Measurements from ENCODE around the gene OR10G2. TPM values are rescaled to one million over a fixed set of nuclear protein-coding genes. Genes with fewer than 3 reads are reported as not detected.

The OR10G2 gene, protein sequence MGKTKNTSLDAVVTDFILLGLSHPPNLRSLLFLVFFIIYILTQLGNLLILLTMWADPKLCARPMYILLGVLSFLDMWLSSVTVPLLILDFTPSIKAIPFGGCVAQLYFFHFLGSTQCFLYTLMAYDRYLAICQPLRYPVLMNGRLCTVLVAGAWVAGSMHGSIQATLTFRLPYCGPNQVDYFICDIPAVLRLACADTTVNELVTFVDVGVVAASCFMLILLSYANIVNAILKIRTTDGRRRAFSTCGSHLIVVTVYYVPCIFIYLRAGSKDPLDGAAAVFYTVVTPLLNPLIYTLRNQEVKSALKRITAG
- not detected in 2 replicates for total RNA-seq (2021)
- not detected for Bru-seq, nascent RNA
- BruChase-seq, experiment 1, labeled RNA remaining after a 2-hour chase: not detected
- not detected for BruChase-seq, experiment 2, labeled RNA remaining after a 6-hour chase
- long read RNA-seq: 0 reads

DNA sequence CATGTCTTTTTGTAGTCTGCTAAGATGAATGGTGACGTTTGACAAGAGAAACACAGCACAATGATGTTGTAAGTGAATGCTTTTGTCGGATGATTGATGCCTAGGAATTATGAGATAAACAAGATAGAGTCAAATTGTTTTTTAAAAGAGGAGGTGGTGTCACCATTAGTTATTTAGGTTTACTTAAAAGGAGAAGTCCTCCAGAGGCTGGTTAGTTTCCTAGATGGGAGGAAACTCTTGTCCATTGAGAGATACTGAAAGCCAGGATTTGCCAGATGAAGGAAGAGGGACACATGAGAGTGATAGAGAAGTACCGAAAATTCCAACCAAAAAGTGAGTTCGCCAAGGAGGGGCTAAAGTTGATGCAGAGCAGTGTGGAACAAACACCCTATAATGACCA is at the start of gene OR10G2:
TSS of gene OR10G2 (minus strand) at position 101 of the 400 bp plus-strand sequence. CDS start at position 3, 98 bp downstream.
- CTCF ChIA-PET: no interaction called here
- H3K36me3 ChIP-seq (ENCODE audit: low read depth): no peaks in the 10 kb centered on the region
- H3K4me1 ChIP-seq (replicated peaks; ENCODE audit: insufficient read depth): peaks cover 11% of the 10 kb centered on the region
- intact Hi-C loops (cut with micrococcal nuclease; ENCODE audit: unreplicated experiment): no loop called here
- H3K79me2 ChIP-seq (ENCODE audit: low read depth): no peaks in the 10 kb centered on the region
- H3K4me3 ChIP-seq: no peak within 1 kb of the TSS
- H2AFZ ChIP-seq: no peak within 1 kb of the TSS
- TF ChIP-seq, protein P1, sequence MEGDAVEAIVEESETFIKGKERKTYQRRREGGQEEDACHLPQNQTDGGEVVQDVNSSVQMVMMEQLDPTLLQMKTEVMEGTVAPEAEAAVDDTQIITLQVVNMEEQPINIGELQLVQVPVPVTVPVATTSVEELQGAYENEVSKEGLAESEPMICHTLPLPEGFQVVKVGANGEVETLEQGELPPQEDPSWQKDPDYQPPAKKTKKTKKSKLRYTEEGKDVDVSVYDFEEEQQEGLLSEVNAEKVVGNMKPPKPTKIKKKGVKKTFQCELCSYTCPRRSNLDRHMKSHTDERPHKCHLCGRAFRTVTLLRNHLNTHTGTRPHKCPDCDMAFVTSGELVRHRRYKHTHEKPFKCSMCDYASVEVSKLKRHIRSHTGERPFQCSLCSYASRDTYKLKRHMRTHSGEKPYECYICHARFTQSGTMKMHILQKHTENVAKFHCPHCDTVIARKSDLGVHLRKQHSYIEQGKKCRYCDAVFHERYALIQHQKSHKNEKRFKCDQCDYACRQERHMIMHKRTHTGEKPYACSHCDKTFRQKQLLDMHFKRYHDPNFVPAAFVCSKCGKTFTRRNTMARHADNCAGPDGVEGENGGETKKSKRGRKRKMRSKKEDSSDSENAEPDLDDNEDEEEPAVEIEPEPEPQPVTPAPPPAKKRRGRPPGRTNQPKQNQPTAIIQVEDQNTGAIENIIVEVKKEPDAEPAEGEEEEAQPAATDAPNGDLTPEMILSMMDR (conservative IDR thresholded peaks at IDR 0.05): no peak
- TF ChIP-seq EZH2 (IDR thresholded peaks at IDR 0.05; ENCODE audit: low read depth): no peak
- H3K9me3 ChIP-seq (ENCODE audit: insufficient read depth, low read depth): no peaks in the 10 kb centered on the region
- no peaks in the 10 kb centered on the region for H3K27me3 ChIP-seq (ENCODE audit: insufficient read depth, low read depth)
- peaks cover 6% of the 10 kb centered on the region; the same call in 1 of the 2 replicates for H3F3A ChIP-seq (ENCODE audit: insufficient read depth, low read depth)
- H3K27ac ChIP-seq: no peak within 1 kb of the TSS
- no TSS peak for BruUV-seq (replicated peaks)
- no peak within 1 kb of the TSS for H3K4me2 ChIP-seq
- POLR2A ChIA-PET (ENCODE audit: unreplicated experiment): no interaction called here
- H4K20me1 ChIP-seq (ENCODE audit: insufficient read depth): no peaks in the 10 kb centered on the region
- no peak for DNase-seq
- no peaks in the 10 kb centered on the region for H3K9me2 ChIP-seq (ENCODE audit: insufficient read depth)

DNA sequence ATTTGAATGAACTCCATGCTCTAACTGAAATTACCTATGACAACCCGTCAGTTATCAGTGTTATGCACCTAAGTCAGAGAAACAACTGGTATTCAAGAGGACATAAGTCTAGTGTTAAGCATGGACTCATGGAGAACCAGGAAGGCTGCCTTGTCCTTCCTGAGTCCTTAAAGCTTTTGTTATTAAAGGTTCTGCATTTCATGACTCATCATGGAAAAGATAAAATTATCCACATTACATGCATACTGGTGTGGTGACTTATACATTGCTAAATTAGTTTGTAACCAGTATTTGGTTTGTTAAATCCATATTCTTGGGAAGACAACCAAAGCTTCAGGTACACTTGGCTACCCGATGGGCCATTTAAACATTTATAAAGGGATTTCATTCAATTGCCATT is 45.3 kb upstream of the OR10G2 start:
- CTCF ChIA-PET: no interaction called here
- no peak overlapping the region for H2AFZ ChIP-seq
- intact Hi-C loops (cut with micrococcal nuclease; ENCODE audit: unreplicated experiment): no loop called here
- no peaks in the 10 kb centered on the region for H3K36me3 ChIP-seq (ENCODE audit: low read depth)
- DNase-seq: peak in 1 of 2 experiments; percentile 37
- no peaks in the 10 kb centered on the region for H3K4me1 ChIP-seq (replicated peaks; ENCODE audit: insufficient read depth)
- no TSS peak for BruUV-seq (replicated peaks)
- no peaks in the 10 kb centered on the region for H3K27me3 ChIP-seq (ENCODE audit: insufficient read depth, low read depth)
- TF ChIP-seq EZH2 (IDR thresholded peaks at IDR 0.05; ENCODE audit: low read depth): no peak
- TF ChIP-seq, protein P1 (conservative IDR thresholded peaks at IDR 0.05): no peak
- H3K9me2 ChIP-seq (ENCODE audit: insufficient read depth): no peaks in the 10 kb centered on the region; the same call in 1 of the 2 replicates
- no peak overlapping the region for H3K4me2 ChIP-seq
- H3K4me3 ChIP-seq: no peak overlapping the region
- no peaks in the 10 kb centered on the region for H3F3A ChIP-seq (ENCODE audit: insufficient read depth, low read depth)
- H4K20me1 ChIP-seq (ENCODE audit: insufficient read depth): no peaks in the 10 kb centered on the region
- H3K9me3 ChIP-seq (ENCODE audit: insufficient read depth, low read depth): no peaks in the 10 kb centered on the region
- H3K27ac ChIP-seq: no peak overlapping the region
- POLR2A ChIA-PET (ENCODE audit: unreplicated experiment): no interaction called here
- H3K79me2 ChIP-seq (ENCODE audit: low read depth): no peaks in the 10 kb centered on the region

DNA sequence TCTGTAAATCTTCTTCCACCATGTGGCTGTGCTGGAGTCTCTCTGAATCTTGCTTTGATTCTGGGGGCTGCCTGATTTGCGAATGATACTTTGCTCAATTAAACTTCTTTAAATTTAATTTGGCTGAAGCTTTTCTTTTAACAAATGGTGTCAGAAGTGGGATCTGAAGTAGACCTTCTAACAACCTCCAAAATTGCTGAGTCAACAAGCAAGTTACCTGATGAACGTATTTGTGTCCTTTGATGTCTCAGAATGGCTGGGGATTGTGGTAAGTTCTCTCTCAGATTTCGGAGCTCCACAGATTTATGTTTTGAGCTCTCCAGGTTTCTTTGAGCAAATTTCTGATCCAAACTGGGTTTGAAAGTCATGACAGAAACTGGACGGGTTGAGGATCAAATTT is 40.8 kb upstream of the OR10G2 start:
- BruUV-seq (replicated peaks): no TSS peak

More for the DNA sequence above, 40.8 kb upstream of the OR10G2 start:
- H3F3A ChIP-seq (ENCODE audit: insufficient read depth, low read depth): no peaks in the 10 kb centered on the region
- no peaks in the 10 kb centered on the region for H3K9me2 ChIP-seq (ENCODE audit: insufficient read depth)
- no peak for DNase-seq
- no peaks in the 10 kb centered on the region for H4K20me1 ChIP-seq (ENCODE audit: insufficient read depth)
- H2AFZ ChIP-seq: no peak overlapping the region
- ChIA-PET POLR2A (ENCODE audit: unreplicated experiment) (no interaction called here), CTCF (no interaction called here)
- H3K4me2 ChIP-seq: no peak overlapping the region
- no peaks in the 10 kb centered on the region for H3K79me2 ChIP-seq (ENCODE audit: low read depth)
- intact Hi-C loops (cut with micrococcal nuclease; ENCODE audit: unreplicated experiment): no loop called here
- no peaks in the 10 kb centered on the region for H3K9me3 ChIP-seq (ENCODE audit: insufficient read depth, low read depth)
- H3K36me3 ChIP-seq (ENCODE audit: low read depth): no peaks in the 10 kb centered on the region
- H3K4me3 ChIP-seq: no peak overlapping the region
- no peaks in the 10 kb centered on the region for H3K27me3 ChIP-seq (ENCODE audit: insufficient read depth, low read depth)
- TF ChIP-seq, protein P1 (conservative IDR thresholded peaks at IDR 0.05): no peak
- TF ChIP-seq EZH2 (IDR thresholded peaks at IDR 0.05; ENCODE audit: low read depth): no peak
- no peaks in the 10 kb centered on the region for H3K4me1 ChIP-seq (replicated peaks; ENCODE audit: insufficient read depth)
- no peak overlapping the region for H3K27ac ChIP-seq

All from PC-9 (cell line).